HuH-7.5 (cell line): ENCODE data around the gene CBY1.

Experiments used
- DNase-seq: peaks from one replicate; pipeline ENCODE4 v3.0.0; 2011; ENCODE audit warnings: low spot score

The CBY1 gene

DNA sequence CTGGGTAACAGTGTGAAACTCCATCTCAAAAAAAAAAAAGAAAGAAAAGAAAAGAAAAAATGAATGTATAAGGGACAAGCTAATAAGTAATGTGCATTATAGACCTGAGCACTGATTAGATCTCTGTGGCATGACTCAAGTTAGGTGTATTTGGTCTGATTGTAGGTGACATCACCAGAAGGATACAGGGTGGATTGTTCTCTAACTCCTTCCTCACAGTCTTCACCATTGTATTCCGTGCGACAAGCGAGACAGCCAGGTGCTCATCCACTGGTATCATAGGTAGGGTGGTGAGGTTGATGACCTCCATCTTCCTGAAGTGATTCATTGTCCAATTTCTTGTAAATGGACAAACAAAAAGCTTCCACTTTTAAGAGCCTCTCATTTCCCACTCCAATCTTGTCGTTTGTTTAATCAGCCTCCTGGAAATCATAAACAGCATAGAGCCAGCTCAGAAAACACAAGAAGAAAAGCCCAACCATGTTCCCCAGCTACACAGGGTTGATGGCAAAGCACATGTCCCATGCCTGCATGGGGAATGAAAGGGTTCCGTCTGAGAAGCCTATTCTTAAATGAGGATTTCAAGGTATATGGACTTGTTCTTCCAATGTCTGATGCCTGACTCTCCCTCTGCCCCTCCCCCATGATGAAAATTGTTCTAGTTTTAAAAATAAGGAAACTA is 6.5 kb upstream of the CBY1 start:
- DNase-seq = no peak

DNA sequence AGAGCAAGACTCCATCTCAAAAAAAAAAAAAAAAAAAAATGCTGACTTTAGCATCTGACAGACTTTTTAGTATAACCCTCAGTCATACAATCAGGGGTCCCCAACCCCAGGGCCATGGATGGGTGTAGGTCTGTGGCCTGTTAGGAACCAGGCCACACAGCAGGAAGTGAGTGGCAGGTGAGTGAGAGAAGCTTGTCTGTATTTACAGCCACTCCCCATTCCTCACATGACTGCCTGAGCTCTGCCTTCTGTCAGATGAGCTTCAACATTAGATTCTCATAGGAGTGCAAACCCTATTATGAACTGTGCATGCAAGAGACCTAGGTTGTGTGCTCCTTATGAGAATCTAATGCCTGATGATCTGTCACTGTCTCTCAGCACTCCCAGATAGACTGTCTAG is 3.6 kb upstream of the CBY1 start:
- DNase-seq = no peak

DNA sequence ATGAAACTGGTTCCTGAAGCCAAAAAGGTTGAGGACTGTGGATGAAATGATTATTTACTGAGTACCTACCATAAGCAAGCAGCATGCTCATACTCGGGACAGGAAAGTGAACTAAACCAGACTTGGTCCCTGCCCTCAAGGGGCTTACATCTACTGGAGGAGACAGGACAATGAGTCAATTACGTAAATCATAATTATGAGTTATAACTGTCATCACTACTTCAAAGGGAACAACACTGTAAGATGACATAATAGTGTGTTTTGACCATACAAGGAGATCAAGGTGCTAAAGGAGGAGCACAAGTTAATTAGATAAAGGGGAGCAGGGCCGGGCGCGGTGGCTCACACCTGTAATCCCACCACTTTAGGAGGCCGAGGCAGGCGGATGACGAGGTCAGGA is 2.7 kb upstream of the CBY1 start:
- DNase-seq = no peak

DNA sequence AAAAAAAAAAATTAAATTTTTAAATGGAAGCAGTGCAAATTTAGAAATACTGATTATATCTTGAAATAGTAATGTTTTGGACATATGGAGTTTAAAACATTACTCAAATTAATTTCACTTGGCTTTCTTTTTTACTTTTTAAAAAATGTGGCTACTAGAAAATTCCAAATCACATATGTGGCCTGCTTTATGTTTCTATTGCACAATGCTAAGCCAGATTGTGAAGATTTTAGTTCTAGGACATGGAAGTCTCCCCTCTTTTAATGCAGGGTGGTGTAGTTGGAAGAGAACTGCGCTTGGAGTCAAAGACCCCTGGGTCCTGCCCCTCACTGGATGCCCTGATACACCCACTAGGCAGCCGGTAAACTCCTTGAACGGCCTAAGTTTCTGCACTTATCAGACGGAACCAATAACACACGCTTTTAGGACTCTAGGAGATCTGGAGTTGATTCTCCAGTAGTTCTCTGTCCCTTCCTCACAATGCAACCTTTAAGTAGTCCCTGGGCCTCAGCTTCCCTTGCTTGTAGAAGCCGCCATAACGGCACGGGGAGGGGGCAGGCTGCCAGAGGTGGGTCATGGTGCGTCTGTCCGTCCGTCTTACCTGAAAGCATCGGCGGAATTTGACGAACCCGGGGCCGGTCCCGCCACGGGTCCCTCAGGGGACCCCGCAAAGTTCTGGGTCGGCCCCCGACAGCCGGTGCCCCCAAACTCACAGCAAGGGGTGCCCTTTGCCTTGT is 751 bp upstream of the CBY1 start:
- no peak for DNase-seq

DNA sequence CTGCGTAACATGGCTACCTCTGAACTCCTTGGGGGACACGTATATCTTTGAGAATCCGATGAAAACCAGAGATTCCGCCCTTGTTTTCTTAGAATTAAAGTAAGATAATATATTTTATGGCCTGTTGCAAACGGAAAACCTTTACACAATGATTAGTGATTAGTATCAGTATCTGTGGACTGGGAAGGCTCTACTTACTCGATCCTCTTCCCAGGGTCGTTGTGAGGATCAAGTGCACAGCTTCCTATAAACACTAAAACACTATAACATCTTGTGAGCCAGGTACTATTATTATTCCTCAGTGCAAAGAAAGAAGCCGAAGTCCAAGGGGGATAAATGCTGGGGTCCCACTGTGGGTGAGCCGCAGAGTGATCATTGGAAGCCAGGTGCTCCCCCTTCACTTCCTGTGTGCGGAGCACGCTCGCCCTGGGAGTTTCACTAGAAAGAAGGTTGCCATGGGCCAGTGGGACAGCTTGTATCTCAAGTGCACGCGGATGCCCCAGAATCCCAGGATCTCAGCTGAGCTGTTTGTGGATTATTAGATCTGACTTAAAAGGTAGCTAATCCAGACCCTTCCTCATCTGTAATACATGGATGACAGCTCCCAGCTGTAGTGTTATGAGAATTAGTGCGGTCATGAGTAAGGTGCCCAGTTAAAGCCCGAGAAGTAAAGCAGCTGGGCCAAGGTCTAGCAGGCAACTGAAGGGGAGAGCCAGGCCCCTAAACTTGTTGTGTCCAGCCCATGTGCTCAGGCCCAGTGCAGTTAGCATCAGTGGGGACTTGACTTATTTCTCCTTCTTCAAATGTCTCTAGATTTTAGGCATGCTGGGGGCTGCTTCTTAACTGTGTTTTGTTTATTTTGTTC is 839 bp downstream of the CBY1 start:
- no peak for DNase-seq

DNA sequence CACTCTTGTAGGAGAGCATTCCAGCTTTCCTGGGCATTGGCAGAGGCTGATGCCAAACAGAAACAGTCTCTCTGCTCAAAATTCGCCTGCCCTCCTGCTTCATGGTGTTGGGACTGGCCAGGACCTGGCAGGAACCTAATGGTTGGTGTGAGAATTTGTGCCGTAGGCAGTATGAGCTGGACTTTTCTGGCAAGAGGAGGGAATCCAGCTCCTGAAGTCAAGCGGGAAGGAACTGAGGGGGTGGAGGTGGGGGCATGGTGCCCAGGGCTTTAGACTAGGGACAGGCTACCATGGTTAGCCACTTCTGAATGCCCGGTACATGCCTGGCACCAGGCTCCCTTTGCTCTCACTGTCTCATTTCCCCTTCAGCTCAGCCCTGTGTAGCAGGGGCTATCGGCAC is 18.4 kb downstream of the CBY1 start:
- no peak for DNase-seq

DNA sequence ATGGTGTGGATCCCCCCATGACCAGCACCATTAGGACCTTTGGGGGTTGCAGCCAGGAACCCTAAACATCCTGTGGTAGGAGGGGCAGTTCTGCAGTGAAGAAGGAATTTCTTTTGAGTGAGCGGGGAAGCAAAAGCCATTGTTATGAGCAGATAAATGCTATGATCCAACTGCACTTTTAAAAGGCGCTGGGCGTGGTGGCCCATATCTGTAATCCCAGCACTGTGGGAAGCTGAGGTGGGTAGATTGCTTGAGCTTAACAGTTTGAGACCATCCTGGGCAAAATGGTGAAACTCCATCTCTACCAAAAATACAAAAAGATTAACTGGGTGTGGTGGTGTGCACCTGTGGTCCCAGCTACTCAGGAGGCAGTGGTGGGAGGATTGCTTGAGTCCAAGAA is 19.4 kb downstream of the CBY1 start:
- DNase-seq = no peak

DNA sequence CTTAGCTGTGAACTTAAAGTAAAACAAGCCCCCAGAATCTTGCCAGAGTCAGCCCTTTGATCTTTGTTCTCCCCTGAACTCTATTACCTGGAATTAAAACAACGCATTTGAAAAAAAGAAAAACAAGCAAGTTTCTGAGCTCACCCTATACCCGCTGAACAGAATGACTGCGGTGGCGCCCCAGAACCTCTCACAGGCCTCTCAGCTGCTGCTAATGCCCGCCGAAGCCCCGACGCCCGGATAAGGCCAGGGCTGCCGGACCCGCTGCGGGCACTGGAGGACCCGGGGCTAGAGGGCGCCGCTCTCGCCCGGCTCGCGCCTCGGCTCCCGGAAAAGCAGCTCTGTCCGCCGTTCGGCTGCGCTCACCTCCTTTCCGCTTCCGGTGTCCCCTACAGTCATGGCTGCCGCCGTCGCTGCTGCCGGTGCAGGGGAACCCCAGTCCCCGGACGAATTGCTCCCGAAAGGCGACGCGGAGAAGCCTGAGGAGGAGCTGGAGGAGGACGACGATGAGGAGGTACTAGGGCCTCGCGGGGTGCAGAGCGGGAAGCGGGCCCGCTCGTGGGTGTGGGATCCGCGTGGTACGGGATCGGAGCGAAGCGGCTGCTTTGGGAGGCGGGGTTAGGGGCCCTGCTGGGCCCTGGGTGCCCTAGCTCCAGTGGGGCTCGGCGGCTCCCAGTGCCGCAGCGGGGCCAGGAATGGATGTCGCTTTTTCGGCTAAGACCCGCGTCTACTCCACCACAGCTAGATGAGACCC is 25.3 kb downstream of the CBY1 start, which contains the start of gene TOMM22:
TOMM22 (plus strand) TSS at position 376 of the 754 bp plus-strand sequence; CDS start at position 398, 22 bp downstream.
- DNase-seq = peak; percentile 84

DNA sequence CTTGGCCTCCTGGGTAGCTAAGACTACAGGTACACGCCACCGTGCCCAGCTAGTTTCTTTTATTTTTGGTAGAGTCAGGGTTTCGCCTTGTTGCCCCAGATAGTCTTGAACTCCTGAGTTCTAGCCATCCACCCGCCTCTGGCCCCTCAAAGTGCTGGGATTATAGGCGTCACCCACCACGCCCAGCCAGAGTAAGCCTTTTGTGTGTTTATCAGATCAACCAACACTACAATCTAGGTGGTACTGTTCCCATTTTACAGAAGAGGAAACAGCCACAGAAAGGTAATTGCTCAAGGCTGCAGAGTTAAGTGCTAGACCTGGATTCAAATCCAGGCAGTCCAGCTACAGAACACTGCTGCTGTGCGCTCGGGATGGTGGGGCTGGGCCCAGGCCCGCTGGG is 28.5 kb downstream of the CBY1 start:
- no peak for DNase-seq

DNA sequence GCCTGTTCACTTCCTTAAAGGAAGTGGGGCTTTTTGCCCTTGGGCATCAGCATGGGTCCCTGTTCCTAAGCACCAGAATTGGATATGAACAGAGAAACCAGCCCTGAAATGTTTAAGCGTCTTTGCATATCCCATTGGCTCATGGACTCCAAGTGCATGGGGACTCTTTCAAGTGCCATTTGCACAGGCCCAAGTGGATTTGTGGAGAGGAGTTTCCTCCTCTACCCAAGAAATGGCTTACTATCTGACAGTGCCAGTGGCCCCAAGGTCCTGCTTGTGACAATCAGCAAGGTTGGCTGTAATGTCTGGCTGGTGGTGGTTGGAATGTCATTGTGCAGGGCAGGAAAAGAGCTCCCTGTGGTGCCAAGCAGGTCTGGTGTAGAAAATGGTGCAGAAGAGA is 29.3 kb downstream of the CBY1 start:
- DNase-seq = no peak

DNA sequence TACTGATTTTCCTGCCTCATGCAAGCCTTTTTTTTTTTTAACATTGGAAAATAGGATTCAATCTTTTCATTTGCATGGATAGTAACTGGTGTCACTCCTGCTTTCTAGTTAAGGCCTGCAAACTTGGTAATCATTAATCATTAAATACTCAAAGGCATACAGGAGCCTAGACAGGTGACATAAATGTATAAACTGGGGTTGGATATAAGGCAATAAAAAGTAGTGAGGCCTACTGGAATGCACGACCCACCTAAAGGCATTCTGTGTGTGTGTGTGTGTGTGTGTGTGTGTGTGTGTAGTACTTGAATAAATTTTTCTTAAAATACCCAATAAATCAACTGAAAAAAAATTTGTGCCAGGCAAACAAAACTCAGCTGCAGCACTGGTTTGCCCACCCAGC is 33.2 kb downstream of the CBY1 start:
- DNase-seq = no peak

DNA sequence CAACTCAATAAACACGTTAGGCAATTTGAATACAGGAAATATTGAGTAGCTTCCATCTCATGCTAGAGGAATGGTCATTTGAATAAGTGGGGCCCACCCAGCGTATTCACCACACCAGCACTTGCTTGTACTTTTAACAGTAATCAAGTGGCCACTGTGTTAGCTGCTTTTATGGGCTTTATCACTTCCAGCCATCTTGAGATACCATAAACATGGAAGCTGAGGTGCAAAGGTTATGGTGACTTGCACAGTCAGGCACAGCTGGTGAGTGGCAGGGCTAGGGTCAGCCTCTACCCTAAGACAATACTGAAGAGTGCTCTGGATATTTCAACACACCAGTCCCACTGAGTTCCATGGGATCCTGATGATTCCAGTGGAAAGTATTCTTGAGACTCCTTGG is 37.6 kb downstream of the CBY1 start:
- peak; percentile 51 for DNase-seq

DNA sequence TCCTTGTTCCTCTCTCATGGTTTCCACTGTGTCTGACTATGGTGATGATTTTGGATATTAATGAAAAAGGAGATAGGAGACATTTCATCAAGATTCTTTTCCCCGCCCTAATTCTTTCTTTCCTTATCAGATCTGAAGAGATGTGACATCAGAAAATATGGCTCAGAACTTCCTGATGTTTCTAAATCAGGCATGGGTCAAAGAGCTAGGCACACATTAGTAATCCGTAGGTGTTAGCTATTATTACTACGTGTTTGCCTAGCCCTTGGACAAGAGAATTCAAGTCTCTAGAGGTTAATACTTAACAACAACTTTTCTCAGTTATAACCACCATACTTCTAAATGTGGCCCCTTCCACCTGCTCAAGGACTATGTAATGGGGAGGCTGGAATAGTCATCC is 38.5 kb downstream of the CBY1 start:
- no peak for DNase-seq

DNA sequence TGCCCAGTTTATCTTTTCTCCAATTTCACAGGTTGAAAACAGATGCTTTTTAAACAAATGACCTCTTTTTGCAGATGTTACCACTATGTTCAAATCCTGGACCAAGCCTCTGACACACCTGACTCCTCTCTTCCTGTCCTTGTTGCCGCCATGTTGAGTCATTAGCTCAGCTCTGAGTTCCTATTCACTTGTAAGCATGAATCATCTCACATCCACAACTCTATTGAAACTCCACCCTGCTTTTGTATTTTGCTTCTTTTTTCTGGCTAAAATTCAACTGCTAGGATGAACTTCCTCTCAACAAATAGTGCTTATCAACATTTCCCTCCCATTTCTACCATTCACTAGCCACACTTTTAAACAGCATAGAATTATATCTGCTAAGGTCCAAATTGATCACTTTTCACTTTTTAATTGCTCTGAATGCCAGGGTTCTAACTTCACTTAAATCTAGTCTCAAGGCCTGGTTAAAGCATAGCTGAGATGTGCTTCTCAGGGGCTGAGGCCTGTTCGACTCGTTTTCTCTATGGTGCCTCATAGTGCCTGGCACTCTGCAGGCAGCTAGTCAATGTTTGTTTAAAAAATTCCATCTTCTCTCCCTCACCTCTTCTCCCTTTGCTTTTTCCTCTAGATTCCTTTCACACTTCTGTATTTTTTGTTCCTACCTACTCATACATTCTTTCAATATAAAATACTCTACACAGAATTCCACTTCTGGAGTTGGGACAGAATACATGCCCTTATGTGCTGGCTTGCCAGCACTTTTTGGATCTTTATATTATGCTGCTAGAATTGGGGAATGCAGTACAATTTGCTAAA is 40.4 kb downstream of the CBY1 start:
- peak; percentile 27 for DNase-seq

DNA sequence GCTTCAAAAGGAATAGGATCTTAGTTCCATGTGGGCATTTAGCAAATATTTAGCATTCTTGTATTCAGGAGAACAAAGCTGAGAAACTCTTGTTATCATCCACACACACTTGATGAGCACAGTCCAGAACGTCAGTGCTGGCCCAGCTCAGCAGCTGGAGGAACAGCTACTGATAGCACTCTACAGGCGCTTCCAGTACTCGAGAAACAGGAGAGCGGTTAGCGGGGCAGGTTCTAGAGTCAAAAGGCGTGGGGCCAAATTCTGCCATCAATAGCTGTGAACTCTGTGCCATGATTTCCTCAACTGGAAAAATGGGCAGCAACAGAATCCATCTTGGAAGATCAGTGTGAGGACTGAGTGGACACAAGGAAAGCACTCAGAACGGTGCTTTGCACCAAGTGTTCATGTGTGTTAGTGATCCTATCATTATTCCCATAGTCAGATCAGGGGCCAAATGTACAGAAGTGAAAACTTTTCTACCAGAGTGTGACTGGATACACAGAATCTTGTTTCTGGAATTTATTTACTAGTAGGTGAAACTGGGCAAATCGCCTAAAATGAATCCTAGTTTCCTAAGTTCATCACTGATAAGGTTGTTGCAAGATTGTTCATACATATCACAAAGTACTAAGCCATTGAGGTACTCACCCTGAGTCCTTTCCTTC is 41.1 kb downstream of the CBY1 start:
- no peak for DNase-seq

DNA sequence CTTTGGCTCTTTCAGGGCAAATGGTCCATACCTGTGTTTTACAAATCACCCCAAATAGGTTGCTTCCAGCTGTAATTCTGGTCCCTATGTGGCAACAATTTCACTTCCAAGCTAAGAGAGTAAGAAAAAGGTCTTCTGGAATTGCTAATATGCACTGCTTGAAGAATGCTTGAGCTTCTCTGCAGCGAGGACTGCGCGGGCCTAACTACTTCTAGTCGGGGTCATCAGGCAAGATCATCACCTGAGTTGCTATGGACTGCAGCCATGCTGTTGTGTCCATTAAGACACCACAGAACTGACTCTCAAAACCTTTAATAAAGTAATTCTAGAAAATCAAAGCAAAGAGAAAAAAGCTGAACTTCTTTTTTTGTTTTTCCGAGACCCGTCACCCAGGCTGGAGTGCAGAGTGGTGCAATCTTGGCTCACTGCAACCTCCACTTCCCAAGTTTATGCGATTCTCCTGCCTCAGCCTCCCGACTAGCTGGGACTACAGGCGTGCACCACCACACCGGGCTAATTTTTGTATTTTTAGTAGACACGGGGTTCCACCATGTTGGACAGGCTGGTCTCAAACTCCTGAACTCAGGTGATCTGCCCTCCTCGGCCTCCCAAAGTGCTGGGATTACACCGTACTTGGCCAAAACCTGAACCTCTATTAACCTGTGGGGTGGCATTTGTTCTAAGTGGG is 42.1 kb downstream of the CBY1 start:
- no peak for DNase-seq

DNA sequence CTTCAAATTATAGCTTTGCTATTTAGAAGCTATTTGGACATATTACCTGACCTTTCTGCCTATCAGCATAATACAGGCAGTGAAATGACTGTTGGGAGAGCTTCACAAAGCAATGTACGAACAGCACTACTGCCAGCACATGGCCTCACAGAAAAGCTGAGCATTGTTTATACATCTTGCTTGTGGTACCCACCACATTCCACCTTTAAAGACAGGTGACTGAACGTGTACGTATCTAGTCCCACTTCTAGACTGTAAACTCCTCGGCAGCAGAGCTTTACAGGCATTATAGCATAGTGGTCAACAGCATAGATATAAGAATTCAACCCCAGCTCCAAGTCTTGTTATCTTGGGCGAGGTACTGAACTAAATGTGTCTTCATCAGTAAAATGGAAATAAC is 42.7 kb downstream of the CBY1 start:
- DNase-seq = no peak

DNA sequence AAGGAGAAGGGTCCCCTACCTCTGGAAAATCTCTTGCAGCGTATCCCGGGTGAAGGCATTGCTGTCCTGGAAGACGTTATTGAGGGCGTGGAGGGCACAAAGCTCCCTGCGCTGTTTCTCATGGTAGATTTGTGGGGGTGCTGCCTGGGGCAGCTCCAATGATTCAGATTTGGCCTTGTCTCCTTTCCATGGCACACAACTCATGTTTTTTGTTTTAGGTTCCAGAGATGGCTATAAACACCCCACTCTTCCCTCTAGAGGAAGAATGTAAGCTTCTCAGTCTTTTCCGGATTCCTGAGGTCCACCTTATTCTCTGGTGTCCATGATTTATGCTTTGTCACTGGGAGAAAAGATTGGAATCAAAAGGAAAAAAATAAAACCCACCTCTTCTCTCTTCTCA is 43.3 kb downstream of the CBY1 start:
- no peak for DNase-seq

DNA sequence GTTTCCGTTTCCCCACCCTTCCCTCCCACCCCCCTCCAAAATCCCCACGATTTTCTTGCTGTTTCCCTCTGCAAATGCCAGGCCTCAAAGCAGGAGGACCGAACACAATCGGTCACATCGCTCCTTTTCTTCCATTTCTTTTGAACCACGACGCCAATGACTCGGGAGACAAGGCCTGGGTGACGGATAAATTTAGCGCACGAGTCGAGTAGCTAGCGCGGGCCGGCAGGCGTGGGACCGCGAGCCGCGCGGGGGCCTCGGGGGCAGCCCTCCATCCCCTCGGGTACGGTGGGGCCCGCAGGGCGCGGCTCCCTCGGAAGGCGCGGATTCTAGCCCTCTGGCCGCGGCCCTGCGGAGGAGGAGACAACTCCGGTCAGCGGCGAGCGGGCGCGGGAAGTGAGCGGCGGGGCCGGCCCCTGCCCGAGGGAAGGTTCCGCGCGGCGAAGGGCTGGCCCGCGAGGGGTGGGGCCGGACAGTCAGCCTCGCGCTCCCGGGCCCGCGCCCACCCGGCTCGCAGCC is 43.9 kb downstream of the CBY1 start:
- DNase-seq = no peak
